SKM-1 treated with dmso at 0.1 percent for 144 hours (cell line): Measurements from ENCODE around the gene MFSD6.
"Not testable (repeated sequence)": the region's sequence is repeated elsewhere in the genome, so short reads cannot be mapped to it uniquely, and the experiment has no call there.

Experiments
- DNase-seq: peaks from one replicate; lab custom pipeline; 2025; ENCODE audit not compliant: unreplicated experiment; lab: John Stamatoyannopoulos, UW

MFSD6 gene

GRCh38 chr2:190407662-190408537, at the start of gene MFSD6:
Gene MFSD6 (plus strand): TSS chr2:190408355. CDS start chr2:190436030, 27,675 bp downstream.
- DNase-seq, result no peak

DNA sequence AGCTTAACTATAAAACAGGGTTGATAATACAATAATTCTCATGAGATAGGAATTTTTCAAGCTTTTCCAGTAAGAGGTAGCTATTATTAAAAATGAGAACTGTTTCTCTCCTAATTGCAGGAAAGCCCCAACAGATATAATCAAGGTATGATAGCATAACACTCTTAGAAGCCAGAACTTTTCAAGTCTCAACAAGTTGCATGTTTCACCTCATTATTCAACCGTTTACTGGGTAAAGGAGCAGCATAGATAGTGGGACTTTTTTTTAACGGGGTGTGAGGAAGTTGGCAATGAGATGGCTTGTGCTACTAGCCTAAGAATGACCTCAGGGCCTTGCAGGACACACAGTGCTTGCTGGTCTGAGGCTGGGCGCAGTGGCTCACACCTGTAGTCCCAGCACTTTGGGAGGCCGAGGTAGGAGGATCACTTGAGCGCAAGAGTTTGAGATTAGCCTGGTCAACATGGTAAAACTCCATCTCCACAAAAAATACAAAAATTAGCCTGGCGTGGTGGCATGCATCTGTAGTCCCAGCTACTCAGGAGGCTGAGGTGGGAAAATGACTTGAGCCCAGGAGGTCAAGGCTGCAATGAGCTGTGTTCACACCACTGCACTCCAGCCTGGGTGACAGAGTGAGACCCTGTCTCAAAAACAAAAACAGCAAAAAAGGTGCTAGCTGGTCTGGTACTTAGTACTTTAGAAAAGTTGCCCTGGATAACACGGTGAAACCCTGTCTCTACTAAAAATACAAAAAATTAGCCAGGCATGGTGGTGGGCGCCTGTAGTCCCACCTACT, 49.3 kb upstream of the MFSD6 start:
- not testable (repeated sequence) for DNase-seq

DNA sequence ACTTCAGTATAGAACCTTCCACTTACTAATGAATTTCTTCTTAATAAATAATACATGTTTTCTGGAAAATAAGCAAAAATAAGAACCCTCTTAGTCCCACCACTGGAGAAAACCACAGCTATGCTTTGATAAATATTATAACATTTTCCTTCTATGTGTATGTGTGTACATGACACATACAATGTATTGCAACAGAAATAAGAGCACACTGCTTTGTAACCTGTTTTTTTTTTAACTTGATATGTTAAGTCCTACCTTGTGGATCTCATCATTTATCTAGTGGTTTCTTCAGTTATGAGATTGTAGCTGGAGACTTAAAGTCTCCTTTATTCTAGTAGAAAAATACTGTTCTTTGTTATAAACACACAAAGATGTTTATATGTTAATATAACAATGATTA, 47.6 kb upstream of the MFSD6 start:
- no peak for DNase-seq

- DNase-seq, result no peak
Observed at GRCh38 chr2:190360965-190361364, 47.2 kb upstream of the MFSD6 start.

DNA sequence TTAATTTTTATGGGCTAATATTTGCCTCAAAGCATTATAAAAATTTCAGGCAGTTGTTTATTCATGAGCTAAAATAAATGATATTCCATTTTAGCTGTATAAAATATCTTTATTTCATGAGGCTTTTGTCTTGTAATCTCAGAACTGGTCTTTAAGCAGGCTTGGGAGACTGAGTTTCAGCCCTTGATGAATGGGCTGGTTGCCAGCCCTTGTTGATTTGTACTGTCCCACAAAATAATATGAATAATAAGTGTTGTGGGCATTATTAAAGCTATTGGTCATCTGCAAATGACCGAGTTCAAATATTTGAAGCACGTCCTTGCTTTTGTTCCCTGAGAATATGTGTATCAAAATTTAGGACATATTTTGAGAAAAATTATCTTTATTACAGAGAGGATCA, 46.6 kb upstream of the MFSD6 start:
- DNase-seq, result no peak

GRCh38 chr2:190362894-190363293, 45.3 kb upstream of the MFSD6 start:
- DNase-seq, result no peak

DNA sequence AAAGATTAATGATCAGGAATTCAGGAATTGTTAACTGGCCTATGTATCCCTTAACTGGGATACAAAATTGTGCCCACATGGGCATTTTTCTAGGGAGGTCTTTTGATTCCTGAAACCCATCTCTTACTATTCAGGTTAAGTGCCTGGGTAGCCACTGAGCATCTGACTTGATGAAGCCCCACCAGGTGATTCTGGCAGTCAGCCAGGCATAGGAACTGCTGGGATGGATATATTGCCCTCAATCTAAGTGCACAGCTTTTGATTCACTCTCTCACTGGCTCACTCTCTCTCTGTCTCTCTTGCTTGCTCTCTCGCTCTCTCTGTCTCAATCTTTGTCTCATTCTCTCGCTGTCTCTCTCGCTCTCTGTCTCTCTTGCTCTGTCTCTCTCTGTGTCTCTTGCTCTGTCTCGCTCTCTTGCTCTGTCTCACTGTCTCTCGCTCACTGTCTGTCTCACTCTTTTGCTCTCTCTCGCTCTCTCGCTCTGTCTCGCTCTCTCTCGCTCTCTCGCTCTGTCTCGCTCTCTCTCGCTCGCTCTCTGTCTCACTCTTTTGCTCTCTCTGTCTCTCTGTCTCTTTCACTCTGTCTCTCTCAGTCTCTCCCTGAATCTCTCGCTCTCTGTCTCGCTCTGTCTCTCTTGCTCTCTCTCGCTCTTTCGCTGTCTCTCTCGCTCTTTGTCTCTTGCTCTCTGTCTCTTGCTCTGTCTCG, 42.5 kb upstream of the MFSD6 start:
- DNase-seq, result no peak

- no peak for DNase-seq
Observed at GRCh38 chr2:190366248-190366753, 41.9 kb upstream of the MFSD6 start.

DNA sequence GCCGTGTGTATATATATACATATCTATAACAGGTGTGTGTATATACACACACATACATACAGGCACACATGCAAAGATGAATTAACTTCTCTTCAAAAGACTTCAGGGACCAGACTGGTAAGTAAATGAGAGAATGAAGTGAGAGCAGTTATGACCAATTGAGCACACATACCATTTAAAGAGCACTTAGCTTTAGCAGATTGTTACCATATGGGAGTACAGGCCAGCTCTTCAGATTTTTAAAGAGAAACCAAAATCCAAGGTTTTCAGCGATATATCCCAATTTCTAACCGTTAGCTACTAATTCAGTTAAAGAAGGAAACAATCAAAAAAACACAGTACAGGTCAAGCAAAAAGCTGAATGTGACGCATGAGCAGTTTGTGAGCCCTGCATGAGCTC, 41.1 kb upstream of the MFSD6 start:
- no peak for DNase-seq

- DNase-seq, result no peak
Observed at GRCh38 chr2:190369635-190370034, 38.5 kb upstream of the MFSD6 start.

DNA sequence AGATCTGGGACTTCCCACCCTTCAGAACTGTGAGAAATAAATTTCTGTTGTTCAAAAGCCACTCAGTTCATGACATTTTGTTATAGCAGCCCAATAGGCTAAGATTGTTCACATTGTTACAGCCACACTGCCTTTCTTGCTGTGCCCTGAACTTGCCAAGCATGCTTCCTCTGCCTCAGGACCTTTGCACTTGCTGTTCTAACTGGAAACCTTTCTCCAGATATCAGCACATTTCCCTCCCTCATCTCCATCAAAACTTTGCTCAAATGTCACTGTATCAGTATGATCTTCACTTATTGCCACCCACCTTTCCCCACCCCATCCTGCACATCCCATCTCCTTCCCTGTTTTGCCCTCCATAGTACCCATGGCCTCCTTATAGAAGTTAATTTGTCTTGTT, 32.1 kb upstream of the MFSD6 start:
- DNase-seq, result no peak

- no peak for DNase-seq
Observed at GRCh38 chr2:190376591-190377245, 31.4 kb upstream of the MFSD6 start.

GRCh38 chr2:190378880-190379237, 29.3 kb upstream of the MFSD6 start:
- DNase-seq, result no peak

DNA sequence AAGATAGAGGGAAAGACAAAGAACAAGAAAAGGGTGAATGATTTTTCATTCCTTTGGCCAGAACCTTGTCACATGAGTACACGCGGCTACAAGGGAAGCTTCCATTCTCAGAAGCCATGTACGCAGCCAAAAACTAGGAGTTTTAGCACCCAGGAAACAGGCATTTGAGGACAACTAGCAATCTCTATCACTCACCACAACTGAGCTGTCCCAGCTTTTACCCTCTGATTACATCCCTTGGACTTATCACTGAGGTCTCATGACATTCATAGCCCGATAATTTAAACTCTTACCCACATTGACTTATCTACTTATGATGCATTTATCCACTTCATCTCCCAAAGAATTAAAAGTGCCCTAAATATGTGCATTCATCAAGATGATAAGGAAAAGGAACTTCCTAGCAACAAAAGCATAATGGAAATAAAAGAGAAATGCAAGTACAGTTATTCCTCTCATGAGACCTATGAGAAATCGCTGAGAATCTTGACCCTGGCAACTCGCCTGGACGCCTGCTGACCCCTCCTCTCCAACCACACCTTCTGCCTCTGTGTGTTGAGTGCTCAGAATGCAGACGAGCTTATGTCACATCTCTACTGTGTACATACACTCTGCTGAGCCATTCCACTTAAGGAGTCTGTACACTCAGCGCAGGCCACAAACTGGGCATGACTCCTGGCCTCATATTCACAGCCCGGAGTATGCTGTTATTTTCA, 28.7 kb upstream of the MFSD6 start:
- DNase-seq, result no peak

- DNase-seq, result no peak
Observed at GRCh38 chr2:190380962-190381412, 27.2 kb upstream of the MFSD6 start.

GRCh38 chr2:190382851-190383250, 25.3 kb upstream of the MFSD6 start:
- peak; percentile 9 for DNase-seq

- no peak for DNase-seq
Observed at GRCh38 chr2:190387422-190387821, 20.7 kb upstream of the MFSD6 start.

DNA sequence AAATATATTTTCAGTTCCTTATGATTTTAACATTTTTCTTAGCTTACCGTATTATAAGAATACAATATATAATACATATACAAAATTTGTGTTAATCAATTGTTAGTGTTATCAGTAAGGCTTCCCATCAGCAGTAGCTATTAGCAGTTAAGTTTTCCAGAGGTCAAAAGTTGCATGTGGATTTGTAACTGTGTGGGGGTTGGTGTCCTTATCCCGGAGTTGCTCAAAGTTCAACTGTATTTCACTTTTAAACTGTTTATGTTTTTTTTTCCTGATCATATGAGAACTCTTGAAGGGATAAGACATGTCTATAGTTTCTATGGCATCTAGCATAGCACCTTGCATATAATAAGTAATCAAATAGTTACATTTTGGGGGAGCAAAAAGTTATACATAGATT, 11.9 kb upstream of the MFSD6 start:
- DNase-seq, result no peak

DNA sequence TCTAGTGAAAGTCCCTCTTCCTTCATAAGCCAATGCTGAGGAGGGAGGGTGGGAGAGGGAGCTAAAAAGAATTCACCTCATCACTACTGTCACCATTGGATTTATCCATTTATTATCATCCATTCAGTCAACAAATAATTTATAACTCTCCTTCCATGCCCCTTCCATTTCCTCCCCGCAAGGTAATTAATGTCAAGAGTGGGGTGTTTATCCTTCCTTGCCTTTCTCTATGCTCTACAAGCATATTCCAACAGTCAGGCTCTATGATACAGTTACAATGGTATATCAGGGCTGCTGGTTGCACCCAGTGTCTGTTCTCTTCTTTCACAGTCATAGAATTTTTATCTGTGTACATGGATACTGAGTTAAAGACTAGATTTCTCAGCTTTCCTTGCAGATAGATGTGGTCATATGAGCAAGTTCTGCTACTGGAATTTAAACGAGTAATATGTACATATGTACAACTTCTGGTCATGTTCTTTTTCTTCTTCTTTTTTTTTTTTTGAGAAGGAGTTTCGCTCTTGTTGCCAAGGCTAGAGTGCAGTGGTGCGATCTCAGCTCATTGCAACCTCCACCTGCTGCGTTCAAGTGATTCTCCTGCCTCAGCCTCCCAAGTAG, 5.1 kb upstream of the MFSD6 start:
- no peak for DNase-seq

DNA sequence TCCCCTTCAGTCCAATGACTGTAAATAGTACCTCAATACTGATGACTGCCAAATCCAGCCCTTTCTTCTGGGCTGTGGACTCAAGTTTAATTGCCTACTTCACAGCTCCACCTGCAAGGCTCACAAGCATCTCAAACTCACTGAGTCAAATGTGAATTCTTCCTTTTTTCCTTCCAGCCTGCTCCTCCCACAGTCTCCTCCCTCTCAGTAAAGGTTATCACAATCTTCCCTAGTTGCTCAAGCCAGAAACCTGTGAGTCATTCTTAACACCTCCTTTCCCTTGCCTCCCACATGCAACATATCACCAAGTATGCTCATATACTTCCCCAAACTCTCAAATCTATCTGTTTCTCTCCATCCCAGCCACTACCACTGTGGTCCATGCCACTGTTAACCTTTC, 3.7 kb upstream of the MFSD6 start:
- DNase-seq, result peak; percentile 83
